ENCODE results near the gene PKMYT1. TPM values are rescaled to one million over a fixed set of nuclear protein-coding genes. Genes with fewer than 3 reads are reported as not detected.

The PKMYT1 gene
- total and polyA plus RNA-seq, 9 of the 15 experiments (the other 6 are each of a cell fraction or from before 2014, with no cell fraction given): 8.7 to 201 (median 37.8) TPM

DNA sequence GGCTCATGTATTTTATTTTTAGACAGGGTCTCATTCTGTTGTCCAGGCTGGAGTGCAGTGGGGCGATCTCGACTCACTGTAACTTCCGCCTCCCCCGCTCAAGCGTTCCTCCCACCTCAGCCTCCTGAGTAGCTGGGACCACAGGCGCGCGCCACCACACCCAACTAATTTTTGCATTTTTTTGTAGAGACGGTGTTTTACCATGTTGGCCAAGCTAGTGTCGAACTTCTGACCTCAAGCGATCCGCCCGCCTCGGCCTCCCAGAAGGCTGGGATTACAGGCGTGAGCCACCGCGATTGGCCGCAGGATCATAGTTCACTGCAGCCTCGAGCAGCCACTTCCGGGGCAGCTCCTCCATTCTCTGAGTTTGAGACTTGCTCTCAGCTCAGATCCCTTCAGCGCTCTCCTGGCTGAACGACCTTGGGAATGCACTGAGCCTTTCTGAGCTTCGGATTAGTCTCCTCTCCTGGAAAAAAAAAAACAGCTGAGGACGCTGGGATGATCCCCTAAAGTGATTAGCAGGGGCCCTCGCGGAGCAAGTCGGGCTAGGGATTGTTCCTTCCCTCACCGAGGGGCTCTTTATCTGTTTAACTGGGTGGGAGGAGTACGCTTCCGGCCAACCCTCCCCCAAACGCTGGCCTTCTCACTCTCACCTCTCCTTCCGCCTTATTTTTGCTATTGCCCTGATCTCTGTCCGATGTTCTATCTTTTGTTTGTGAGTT is 1.1 kb upstream of the PKMYT1 start (continued):
- TF ChIP-seq, protein P1, sequence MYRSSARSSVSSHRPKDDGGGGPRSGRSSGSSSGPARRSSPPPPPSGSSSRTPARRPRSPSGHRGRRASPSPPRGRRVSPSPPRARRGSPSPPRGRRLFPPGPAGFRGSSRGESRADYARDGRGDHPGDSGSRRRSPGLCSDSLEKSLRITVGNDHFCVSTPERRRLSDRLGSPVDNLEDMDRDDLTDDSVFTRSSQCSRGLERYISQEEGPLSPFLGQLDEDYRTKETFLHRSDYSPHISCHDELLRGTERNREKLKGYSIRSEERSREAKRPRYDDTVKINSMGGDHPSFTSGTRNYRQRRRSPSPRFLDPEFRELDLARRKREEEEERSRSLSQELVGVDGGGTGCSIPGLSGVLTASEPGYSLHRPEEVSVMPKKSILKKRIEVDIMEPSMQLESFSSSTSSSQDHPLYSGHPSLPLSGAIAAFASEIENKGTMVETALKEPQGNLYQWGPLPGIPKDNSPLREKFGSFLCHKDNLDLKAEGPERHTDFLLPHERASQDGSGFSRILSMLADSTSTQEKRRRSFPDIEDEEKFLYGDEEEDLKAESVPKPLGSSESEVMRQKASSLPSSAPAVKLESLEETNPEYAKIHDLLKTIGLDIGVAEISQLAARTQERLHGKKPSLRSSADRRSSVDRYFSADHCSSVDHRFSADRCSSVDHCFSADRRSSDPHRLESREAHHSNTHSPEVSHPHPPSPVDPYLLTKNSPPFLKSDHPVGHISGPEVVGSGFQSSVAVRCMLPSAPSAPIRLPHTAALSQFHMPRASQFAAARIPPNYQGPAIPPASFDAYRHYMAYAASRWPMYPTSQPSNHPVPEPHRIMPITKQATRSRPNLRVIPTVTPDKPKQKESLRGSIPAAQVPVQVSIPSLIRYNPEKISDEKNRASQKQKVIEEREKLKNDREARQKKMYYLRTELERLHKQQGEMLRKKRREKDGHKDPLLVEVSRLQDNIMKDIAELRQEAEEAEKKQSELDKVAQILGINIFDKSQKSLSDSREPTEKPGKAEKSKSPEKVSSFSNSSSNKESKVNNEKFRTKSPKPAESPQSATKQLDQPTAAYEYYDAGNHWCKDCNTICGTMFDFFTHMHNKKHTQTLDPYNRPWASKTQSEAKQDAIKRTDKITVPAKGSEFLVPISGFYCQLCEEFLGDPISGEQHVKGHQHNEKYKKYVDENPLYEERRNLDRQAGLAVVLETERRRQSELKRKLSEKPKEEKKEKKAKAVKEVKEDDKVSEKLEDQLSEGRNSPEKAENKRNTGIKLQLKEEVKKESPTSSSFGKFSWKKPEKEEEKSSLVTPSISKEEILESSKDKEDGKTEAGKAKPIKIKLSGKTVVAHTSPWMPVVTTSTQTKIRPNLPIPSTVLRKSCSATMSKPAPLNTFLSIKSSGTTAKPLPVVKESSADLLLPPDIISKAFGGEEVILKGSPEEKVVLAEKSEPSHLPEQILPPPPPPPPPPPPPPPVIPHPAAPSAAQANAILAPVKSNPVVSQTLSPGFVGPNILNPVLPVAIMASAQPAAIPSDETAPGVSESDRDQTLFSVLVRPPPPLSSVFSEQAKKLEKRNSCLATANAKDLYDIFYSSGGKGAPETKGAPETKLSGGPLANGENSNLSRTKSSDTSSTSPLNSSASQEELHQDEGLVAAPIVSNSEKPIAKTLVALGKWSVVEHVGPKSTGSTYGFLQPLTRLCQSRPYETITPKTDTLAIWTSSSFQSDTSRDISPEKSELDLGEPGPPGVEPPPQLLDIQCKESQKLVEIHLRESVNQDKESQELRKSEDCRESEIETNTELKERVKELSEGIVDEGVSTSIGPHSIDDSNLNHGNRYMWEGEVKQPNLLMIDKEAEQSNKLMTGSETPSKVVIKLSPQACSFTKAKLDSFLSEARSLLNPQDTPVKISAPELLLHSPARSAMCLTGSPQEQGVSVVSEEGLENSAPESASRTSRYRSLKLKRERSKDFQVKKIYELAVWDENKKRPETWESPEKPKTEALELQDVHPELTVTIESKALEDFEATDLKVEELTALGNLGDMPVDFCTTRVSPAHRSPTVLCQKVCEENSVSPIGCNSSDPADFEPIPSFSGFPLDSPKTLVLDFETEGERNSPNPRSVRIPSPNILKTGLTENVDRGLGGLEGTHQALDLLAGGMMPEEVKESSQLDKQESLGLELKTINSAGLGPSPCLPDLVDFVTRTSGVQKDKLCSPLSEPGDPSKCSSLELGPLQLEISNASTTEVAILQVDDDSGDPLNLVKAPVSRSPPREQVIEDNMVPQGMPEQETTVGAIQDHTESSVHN (IDR thresholded peaks at IDR 0.05; ENCODE audit: borderline replicate concordance in 1 of 2, low read depth in 1 of 2): no peak
- TF ChIP-seq EWSR1 (IDR thresholded peaks at IDR 0.05; ENCODE audit: borderline replicate concordance, low read depth, partially characterized antibody) (no peak), FOXA3 (CRISPR knock-in tag; conservative IDR thresholded peaks at IDR 0.05 in 1 of 2, IDR thresholded peaks at IDR 0.05 in 1 of 2) (no peak; a peak in 1 of 4 replicates), CSDE1 (IDR thresholded peaks at IDR 0.05) (no peak), TFAM (CRISPR knock-in tag; conservative IDR thresholded peaks at IDR 0.05) (no peak), BCL6 (CRISPR knock-in tag; IDR thresholded peaks at IDR 0.05) (no peak), CBX2 (IDR thresholded peaks at IDR 0.05; ENCODE audit: insufficient read depth, low read length, poor library complexity, severe bottlenecking) (no peak), ZNF445 (CRISPR knock-in tag; IDR thresholded peaks at IDR 0.05; ENCODE audit: low read depth) (no peak), ZFX (CRISPR knock-in tag; IDR thresholded peaks at IDR 0.05) (no peak), FOXM1 (IDR thresholded peaks at IDR 0.05; ENCODE audit: low read depth) (peak; percentile 11; the same call in 1 of the 2 replicates), FOXM1 (CRISPR knock-in tag; IDR thresholded peaks at IDR 0.05; ENCODE audit: low read depth) (no peak), FOSL1 (tag; conservative IDR thresholded peaks at IDR 0.05) (0 out of 2 replicates have a peak, but pooled peaks have one; percentile 13), ZNF699 (CRISPR knock-in tag; IDR thresholded peaks at IDR 0.05; ENCODE audit: insufficient replicate concordance) (no peak), BRD4 (IDR thresholded peaks at IDR 0.05) (no peak; the same call in 1 of the 2 replicates)
- TF ChIP-seq, protein P2, sequence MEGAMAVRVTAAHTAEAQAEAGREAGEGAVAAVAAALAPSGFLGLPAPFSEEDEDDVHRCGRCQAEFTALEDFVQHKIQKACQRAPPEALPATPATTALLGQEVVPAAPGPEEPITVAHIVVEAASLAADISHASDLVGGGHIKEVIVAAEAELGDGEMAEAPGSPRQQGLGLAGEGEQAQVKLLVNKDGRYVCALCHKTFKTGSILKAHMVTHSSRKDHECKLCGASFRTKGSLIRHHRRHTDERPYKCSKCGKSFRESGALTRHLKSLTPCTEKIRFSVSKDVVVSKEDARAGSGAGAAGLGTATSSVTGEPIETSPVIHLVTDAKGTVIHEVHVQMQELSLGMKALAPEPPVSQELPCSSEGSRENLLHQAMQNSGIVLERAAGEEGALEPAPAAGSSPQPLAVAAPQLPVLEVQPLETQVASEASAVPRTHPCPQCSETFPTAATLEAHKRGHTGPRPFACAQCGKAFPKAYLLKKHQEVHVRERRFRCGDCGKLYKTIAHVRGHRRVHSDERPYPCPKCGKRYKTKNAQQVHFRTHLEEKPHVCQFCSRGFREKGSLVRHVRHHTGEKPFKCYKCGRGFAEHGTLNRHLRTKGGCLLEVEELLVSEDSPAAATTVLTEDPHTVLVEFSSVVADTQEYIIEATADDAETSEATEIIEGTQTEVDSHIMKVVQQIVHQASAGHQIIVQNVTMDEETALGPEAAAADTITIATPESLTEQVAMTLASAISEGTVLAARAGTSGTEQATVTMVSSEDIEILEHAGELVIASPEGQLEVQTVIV (CRISPR knock-in tag; IDR thresholded peaks at IDR 0.05; ENCODE audit: borderline replicate concordance): no peak
- TF ChIP-seq, protein P3, sequence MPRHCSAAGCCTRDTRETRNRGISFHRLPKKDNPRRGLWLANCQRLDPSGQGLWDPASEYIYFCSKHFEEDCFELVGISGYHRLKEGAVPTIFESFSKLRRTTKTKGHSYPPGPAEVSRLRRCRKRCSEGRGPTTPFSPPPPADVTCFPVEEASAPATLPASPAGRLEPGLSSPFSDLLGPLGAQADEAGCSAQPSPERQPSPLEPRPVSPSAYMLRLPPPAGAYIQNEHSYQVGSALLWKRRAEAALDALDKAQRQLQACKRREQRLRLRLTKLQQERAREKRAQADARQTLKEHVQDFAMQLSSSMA (CRISPR knock-in tag; IDR thresholded peaks at IDR 0.05): no peak
